ENCODE data around the gene LRRC61.

Gene LRRC61

DNA sequence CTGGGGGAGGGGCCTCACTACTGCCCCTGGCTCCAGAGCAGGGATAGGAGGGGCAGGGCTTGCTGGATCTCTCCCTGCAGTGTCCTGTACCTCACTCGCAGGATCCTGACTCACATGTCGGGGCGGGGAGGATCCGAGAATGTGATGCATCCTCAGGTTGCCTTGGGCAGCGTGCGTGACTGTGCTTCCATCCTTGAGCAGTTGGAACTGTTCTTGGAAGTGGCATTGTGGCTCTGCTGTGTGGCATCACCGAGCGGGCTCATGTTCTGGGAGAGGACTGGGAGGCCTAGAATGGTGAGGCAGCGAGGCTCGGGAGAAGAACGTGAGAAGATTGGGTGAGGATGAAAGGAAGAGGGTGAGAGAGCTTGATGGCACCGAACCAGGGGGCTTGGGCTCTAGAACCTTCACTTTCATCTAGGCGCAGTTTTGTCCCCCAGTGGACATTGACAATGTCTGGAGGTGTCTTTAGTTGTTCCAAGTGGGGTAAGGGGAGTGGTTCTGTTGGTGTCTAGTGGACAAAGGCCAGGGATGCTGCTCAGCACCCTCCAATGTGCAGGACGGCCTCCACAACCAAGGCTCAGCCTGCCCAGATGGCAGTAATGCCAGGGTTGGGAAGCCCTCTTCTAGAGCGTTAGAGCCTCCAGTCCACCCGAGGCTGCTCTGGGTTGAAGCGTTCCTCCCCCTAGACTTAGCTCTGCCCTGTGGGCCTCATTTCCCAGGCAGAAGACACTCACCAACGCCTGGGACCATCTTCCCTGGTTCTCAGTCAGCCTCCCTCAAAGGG is 9.9 kb downstream of the LRRC61 start:
- no peak for DNase-seq

DNA sequence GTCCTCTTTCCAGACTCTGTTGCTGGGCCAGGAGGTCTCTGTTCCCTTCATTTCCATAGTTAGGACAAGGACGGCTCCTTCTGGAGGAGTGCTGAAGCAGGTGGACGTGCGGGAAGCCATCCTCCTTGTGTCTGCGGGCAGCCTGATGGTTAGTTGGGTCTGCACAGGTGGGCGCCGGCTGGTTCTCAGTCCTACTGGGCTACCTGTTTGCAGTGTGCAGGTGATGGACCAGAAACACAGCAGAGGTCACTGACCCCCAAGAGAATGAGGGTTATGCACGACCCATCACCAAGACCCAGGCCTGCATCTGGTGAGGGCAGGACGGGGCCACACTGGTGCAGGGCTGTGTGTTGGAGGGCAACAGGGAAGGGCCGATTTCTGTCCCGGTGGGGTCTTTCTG is 10.5 kb downstream of the LRRC61 start:
- no peak for DNase-seq

DNA sequence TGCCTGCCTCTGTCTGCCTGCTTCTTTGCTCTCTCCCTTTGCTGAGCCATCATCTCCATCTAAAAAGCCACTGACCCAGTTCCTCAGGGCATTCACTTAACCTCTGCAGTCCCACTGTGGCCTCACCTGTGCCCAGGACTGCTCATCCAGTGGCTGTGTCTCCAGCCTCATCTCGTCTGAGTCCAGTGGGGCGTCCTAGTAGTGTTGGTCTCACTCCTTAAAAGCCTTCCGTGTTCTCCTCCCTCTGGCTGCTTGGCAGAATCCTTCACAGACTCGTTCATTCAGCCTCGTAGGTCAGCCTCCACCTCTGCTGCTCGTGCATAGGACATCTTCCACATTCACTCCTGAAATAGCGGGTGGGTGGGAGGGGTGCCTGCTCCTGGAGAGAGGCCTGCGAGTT is 11.0 kb downstream of the LRRC61 start:
- DNase-seq: no peak

- no peak for DNase-seq
Measured at GRCh38 chr7:150335108-150335773, 12.1 kb downstream of the LRRC61 start.

DNA sequence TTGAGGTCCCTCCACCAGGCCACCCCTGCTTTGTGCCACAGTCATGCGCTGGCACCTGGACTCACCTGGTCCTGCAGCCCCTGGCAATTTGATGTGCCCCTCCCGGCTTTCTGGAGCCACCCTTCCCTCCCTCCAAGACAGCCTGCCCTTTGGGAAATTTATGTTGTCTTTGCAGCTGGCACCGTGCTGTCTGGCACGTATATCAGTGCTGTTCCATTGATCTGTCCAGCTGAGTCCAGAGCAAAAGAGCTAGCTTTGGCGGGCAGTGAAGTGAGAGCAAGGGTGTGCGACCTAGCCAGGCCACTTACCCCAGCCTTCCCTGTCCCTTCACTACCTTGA is 12.6 kb downstream of the LRRC61 start:
- no peak for DNase-seq

DNA sequence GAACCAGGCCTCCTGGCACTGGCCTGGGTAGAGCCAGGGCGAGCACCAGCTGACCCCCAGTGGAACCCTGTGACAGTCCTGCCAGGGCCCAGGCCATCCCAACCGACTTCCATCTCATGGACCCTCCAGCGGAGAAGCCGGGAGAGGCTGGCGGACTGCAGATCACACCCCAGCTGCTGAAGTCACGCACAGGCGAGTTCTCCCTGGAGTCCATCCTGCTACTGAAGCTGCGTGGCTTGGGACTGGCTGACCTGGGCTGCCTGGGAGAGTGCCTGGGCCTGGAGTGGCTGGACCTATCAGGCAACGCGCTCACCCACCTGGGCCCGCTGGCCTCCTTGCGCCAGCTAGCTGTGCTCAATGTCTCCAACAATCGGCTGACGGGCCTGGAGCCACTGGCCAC is 13.6 kb downstream of the LRRC61 start:
- no peak for DNase-seq

DNA sequence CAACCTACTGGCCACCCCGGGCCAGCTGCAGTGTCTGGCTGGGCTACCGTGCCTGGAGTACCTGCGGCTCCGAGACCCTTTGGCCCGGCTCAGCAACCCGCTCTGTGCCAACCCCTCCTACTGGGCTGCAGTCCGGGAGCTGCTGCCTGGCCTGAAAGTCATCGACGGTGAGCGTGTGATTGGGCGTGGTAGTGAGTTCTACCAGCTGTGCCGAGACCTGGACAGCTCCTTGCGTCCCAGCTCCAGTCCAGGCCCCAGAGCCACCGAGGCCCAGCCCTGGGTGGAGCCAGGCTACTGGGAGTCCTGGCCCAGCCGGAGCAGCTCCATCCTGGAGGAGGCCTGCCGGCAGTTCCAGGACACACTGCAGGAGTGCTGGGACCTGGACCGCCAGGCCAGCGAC is 14.0 kb downstream of the LRRC61 start:
- no peak for DNase-seq

DNA sequence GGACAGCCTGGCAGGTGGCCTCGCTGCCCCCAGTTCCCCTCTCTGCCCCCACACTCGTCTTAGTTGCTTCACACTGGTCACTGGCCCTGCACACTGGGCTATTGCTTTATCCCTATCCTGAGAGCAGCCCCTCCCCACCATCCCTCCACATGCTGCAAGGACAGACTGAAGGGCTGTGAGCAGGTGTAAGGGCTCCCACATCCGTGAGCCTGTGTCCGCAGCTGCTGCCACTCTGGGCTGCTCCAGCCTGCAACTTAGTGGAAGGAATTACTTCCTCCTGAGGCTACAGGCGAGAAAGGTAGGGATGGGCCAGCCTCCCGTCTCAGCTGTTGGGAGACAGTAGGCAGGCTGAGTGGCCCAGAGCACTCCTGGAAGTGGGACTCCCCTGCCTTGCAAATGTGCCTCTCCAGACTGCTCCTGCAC is 14.5 kb downstream of the LRRC61 start:
- DNase-seq: no peak

- DNase-seq: no peak
Measured at GRCh38 chr7:150338166-150338829, 15.1 kb downstream of the LRRC61 start.

GRCh38 chr7:150339409-150339809 is 16.3 kb downstream of the LRRC61 start:
- DNase-seq: no peak

- DNase-seq: peak in 1 of 3 donors; percentile 41
Measured at GRCh38 chr7:150340024-150340749, 17.0 kb downstream of the LRRC61 start.

- DNase-seq: no peak
Measured at GRCh38 chr7:150340875-150341262, 17.7 kb downstream of the LRRC61 start.

- no peak for DNase-seq
Measured at GRCh38 chr7:150341263-150342120, 18.3 kb downstream of the LRRC61 start, which contains the start of gene RARRES2. Gene RARRES2, minus strand, starts transcription at chr7:150341629. Its CDS starts 1,020 bp downstream, at chr7:150340609.

DNA sequence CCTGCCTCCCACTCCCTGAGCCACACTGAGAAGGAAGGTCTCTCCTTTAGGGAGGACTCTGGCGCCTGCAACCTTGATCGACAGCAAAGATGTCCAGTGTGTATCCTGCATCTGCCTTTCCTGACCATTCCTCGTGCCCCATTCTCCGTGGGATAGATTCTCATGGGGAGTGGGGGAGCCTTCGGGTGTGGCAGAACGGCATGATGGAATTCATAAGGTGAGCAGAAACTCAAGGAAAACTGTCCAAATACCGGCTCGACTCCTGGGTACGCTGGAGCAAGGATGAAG is 18.9 kb downstream of the LRRC61 start:
- no peak for DNase-seq

GRCh38 chr7:150343225-150343624 is 20.1 kb downstream of the LRRC61 start:
- no peak for DNase-seq

GRCh38 chr7:150344299-150344698 is 21.1 kb downstream of the LRRC61 start:
- DNase-seq: no peak

DNA sequence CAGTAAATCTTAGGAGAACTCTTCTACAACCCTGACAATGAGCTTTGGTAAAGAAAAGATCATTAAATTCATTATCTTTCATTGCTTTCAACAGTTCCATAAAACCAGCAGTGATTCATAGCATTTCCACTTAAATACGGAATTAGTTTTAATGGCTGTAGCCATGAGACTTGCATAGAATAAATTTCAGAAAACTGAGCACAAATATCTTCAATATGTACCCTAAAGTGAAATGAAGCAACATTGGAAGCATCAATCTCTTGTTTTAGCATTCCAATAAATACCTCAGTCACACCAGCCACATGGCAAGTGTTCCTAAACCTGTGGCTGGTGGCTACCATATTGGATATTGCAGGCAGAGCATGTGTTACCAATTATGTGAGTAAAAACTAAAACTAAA is 21.9 kb downstream of the LRRC61 start:
- no peak for DNase-seq

- DNase-seq: no peak
Measured at GRCh38 chr7:150346922-150347321, 23.8 kb downstream of the LRRC61 start.

- peak; percentile 58 to 75 (median 66) for DNase-seq
Measured at GRCh38 chr7:150351587-150352194, 28.5 kb downstream of the LRRC61 start.

DNA sequence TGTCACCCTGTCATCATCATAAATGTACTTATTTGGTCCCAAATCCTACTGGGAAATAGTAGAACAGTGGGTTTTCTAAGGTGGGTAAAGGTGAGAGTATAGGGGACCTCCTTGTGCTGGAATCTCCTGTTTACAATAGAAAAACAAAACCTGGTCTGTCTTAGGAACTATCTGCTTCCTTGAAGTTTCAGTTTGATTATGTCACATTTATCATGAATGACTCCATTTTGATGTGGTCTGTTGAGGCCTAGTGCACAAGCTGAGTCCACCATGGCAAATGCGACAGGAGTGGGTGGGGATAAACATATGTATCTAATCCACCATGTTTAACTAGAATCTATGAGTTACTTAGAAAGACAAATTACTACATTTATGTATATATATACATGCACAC is 32.5 kb downstream of the LRRC61 start:
- DNase-seq: no peak

- DNase-seq: peak; percentile 37 to 64 (median 54)
Measured at GRCh38 chr7:150356265-150356897, 33.2 kb downstream of the LRRC61 start.

DNA sequence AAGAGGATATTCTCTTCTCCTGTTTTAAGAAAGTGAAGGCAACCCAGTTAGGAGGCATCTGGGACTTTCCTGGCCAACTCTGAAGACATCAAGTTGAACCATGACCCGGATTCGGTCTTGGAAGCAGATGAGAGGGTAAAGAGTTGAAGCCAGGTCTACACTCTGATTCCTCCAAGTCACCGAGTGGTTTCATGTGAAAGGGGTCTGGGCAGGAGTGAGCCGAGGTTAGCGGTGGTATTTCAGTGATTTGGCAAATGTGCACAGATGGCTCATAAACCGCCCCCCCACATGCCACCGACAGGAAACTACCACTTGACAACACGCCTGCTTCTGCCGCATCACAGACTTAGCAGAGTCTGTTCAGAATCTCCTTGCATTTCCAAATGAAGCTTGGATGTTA is 34.1 kb downstream of the LRRC61 start:
- DNase-seq: peak; percentile 62 to 68 (median 63)
